ENCODE results near the gene DPEP3.

DNA sequence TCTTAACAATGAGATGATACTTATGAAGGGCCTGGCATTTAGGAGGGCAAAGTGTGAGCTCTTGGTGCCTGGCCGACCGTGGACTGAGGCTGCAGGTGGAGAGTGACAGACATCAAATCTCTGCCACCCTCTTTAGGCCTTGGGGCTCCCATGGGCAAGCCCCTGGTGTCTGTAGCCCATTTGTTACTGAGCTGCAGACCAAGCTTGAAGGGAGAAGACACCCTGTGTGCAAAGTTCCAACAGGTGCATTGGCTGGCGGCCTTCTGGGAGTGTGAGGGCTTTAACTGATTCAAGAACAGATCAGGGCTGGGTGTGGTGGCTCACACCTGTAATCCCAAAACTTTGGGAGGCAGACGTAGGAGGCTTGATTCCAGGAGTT lies 47.8 kb downstream of the DPEP3 start:
- TF ChIP-seq, protein P1, sequence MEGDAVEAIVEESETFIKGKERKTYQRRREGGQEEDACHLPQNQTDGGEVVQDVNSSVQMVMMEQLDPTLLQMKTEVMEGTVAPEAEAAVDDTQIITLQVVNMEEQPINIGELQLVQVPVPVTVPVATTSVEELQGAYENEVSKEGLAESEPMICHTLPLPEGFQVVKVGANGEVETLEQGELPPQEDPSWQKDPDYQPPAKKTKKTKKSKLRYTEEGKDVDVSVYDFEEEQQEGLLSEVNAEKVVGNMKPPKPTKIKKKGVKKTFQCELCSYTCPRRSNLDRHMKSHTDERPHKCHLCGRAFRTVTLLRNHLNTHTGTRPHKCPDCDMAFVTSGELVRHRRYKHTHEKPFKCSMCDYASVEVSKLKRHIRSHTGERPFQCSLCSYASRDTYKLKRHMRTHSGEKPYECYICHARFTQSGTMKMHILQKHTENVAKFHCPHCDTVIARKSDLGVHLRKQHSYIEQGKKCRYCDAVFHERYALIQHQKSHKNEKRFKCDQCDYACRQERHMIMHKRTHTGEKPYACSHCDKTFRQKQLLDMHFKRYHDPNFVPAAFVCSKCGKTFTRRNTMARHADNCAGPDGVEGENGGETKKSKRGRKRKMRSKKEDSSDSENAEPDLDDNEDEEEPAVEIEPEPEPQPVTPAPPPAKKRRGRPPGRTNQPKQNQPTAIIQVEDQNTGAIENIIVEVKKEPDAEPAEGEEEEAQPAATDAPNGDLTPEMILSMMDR (IDR thresholded peaks at IDR 0.05; ENCODE audit: low read length), result no peak
- no peak for TF ChIP-seq EZH2 (optimal IDR thresholded peaks at IDR 0.05; ENCODE audit: low read depth, low read length)
- TF ChIP-seq EZH2phosphoT487 (IDR thresholded peaks at IDR 0.05; ENCODE audit: low read length), result no peak
